Esophagus muscularis mucosa (tissue), 4 donors: ENCODE measurements around the gene XRCC3.
A peak's percentile ranks its signal among the peaks of the same experiment; 100 is the strongest.

Experiments
- CTCF ChIP-seq, 3 experiments: fragments of 200-600 bp in 2 of 3; fragments of 450-650 bp in 1 of 3; sonication (generic) in 2 of 3; IDR thresholded peaks; one replicate each; pipeline ENCODE4 v1.5.1; 2017 to 2019; ENCODE audit warnings: antibody characterized with exemption in 3 of 3, mild to moderate bottlenecking in 2 of 3, moderate library complexity in 1 of 3
- EP300 ChIP-seq: sonication (generic); formaldehyde crosslinking; IDR thresholded peaks from one replicate; pipeline ENCODE4 v1.6.1; 2017; ENCODE audit warnings: antibody characterized with exemption
- POLR2A ChIP-seq: fragments of 450-650 bp; IDR thresholded peaks from one replicate; pipeline ENCODE4 v1.6.1; 2017; ENCODE audit warnings: antibody characterized with exemption, moderate library complexity, mild to moderate bottlenecking, low read depth
- POLR2AphosphoS5 ChIP-seq, 2 donors: sonication (generic); formaldehyde crosslinking; IDR thresholded peaks; one replicate each; pipeline ENCODE4 v1.6.1; 2017; ENCODE audit warnings: antibody characterized with exemption in 2 of 2

- TF ChIP-seq CTCF (IDR thresholded peaks at IDR 0.05) (peak in 2 of 3 experiments; percentile 7 to 36), EP300 (no peak), POLR2AphosphoS5 (IDR thresholded peaks at IDR 0.05) (no peak), POLR2A (no peak)
These were observed 20.2 kb upstream of the XRCC3 start for GRCh38 chr14:103735439-103735814.
